ENCODE data around the gene MTMR6. TPM values are rescaled to one million over a fixed set of nuclear protein-coding genes. Genes with fewer than 3 reads are reported as not detected.
A peak's percentile ranks its signal among the peaks of the same experiment; 100 is the strongest.
"Not testable (repeated sequence)": the region's sequence is repeated elsewhere in the genome, so short reads cannot be mapped to it uniquely, and the experiment has no call there.

The MTMR6 gene
- total RNA-seq, 1 donor from 2014 or later = 19.8 TPM

DNA sequence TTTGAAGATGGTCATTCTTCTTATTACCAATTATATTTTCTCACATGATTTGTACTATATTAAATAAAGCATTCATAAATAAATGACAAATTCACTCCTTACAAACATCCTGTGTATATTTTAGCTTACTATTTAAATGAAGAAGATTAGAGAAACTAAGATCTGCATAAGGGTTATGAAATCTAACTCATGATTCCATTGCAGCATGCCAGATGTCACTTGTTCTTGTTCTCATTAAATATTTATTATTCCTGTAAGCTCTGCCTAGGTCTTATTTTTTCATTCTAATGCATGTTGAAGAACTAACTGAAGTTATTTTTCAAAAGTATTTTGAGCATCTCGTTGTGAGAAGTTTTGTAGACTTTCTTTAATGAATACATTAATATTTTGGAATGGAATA, 32.5 kb upstream of the MTMR6 start:
- H3K4me1 Mint-ChIP-seq = no peaks in the 10 kb centered on the region
- TF ChIP-seq CTCF (IDR thresholded peaks at IDR 0.05) = no peak
- DNase-seq (no peak), ATAC-seq (ENCODE audit: low read depth) (no peak)
- H3K9me3 Mint-ChIP-seq = no peaks in the 10 kb centered on the region
- no peaks in the 10 kb centered on the region for H3K27me3 Mint-ChIP-seq
- H3K27ac Mint-ChIP-seq = no peak overlapping the region
- POLR2A ChIA-PET = no interaction called here
- intact Hi-C loops (cut with micrococcal nuclease) = no loop called here
- H3K4me3 Mint-ChIP-seq = no peak overlapping the region
- peaks cover 64% of the 10 kb centered on the region for H3K36me3 Mint-ChIP-seq (ENCODE audit: low read depth)
- CTCF ChIA-PET = no interaction called here

- H3K4me3 Mint-ChIP-seq; POLR2A ChIA-PET; H3K4me1 Mint-ChIP-seq; ATAC-seq (ENCODE audit: low read depth); DNase-seq; intact Hi-C loops (cut with micrococcal nuclease); H3K27me3 Mint-ChIP-seq; H3K27ac Mint-ChIP-seq; H3K9me3 Mint-ChIP-seq: not testable (repeated sequence)
- H3K36me3 Mint-ChIP-seq (ENCODE audit: low read depth) = peaks cover 65% of the 10 kb centered on the region
- CTCF ChIA-PET = interaction anchor here (1.0 kb wide), 1 partner anchor 85 kb away, joined by 3 read pairs; no protein-coding TSS in a partner anchor
Measured at GRCh38 chr13:25318946-25319345, 31.7 kb upstream of the MTMR6 start.

- DNase-seq (no peak), ATAC-seq (ENCODE audit: low read depth) (no peak)
- H3K4me1 Mint-ChIP-seq = no peaks in the 10 kb centered on the region
- TF ChIP-seq CTCF (IDR thresholded peaks at IDR 0.05) = no peak
- ChIA-PET POLR2A (interaction anchor here (0.7 kb wide), 1 partner anchor 41 kb away, joined by 11 read pairs; no protein-coding TSS in a partner anchor), CTCF (no interaction called here)
- H3K36me3 Mint-ChIP-seq (ENCODE audit: low read depth) = peaks cover 75% of the 10 kb centered on the region
- no peaks in the 10 kb centered on the region for H3K9me3 Mint-ChIP-seq
- no peak overlapping the region for H3K27ac Mint-ChIP-seq
- no peaks in the 10 kb centered on the region for H3K27me3 Mint-ChIP-seq
- intact Hi-C loops (cut with micrococcal nuclease) = no loop called here
- H3K4me3 Mint-ChIP-seq = no peak overlapping the region
Measured at GRCh38 chr13:25310891-25311290, 23.6 kb upstream of the MTMR6 start.

DNA sequence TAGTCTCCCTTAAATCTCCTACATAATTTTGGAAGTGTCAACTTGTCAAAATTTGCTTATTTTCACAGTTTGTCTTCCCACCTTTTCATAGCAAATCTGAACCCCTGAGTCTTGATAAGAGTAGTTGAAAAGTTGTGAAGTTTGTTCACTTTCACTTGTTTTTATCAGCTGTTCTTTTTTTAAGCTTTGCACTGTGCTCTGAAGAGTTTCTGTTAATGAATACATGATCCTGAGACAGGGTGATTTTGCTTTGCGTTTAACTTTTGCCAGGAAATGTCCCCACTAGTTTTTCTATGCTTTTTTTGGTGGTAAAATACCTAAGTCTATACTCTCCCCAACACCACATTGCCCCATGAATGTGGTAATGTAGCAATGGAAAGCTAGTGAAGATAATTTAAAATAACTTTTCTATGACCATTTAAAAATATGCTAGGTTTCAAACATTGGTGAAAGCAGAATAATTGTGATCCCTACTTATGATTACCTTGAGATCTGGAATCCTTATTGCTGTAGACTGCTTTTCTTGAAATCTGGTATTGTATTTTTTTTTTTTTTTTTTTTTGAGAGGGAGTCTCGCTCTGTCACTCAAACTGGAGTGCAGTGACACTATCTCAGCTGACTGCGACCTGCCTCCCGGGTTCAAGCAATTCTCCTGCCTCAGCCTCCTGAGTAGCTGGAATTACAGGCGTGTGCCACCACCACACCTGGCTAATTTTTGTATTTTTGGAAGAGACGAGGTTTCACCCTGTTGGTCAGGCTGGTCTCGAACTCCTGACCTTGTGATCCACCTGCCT, 19.6 kb upstream of the MTMR6 start:
- Mint-ChIP-seq H3K4me1 (peaks cover 25% of the 10 kb centered on the region), H3K27ac (no peak overlapping the region), H3K27me3 (no peaks in the 10 kb centered on the region), H3K36me3 (ENCODE audit: low read depth) (peaks cover 65% of the 10 kb centered on the region), H3K4me3 (no peak overlapping the region), H3K9me3 (no peaks in the 10 kb centered on the region)
- ATAC-seq (ENCODE audit: low read depth) = no peak
- POLR2A ChIA-PET = no interaction called here
- CTCF ChIA-PET = no interaction called here
- TF ChIP-seq CTCF (IDR thresholded peaks at IDR 0.05) = no peak
- no peak for DNase-seq
- intact Hi-C loops (cut with micrococcal nuclease) = no loop called here

- intact Hi-C loops (cut with micrococcal nuclease) = loop anchor here (5.0 kb wide), 5 partner anchors 35 to 1920 kb away; partner anchors contain the start of genes CDK8, MIPEP and PARP4
- DNase-seq (no peak), ATAC-seq (ENCODE audit: low read depth) (no peak)
- ChIA-PET CTCF (interaction anchor here (1.4 kb wide), 1 partner anchor 12 kb away, joined by 3 read pairs; no protein-coding TSS in a partner anchor), POLR2A (interaction anchor here (0.7 to 4.1 kb wide), 3 partner anchors 15 to 578 kb away, joined by 6 to 21 read pairs (median 6); partner anchors contain the start of gene MTMR6)
- H3K27ac Mint-ChIP-seq = peak overlapping the region; percentile 91
- peak overlapping the region; percentile 91 for H3K4me3 Mint-ChIP-seq
- peaks cover 30% of the 10 kb centered on the region for H3K36me3 Mint-ChIP-seq (ENCODE audit: low read depth)
- H3K9me3 Mint-ChIP-seq = no peaks in the 10 kb centered on the region
- peaks cover 32% of the 10 kb centered on the region for H3K4me1 Mint-ChIP-seq
- no peak for TF ChIP-seq CTCF (IDR thresholded peaks at IDR 0.05)
- H3K27me3 Mint-ChIP-seq = peaks cover 13% of the 10 kb centered on the region
Measured at GRCh38 chr13:25302121-25302520, 14.8 kb upstream of the MTMR6 start.

Measured in activated B cell treated with CpG ODN at 0.5 μM for 24 hours (primary cell).